GM12878 (cell line): ENCODE results near the gene NR6A1. TPM values are rescaled to one million over a fixed set of nuclear protein-coding genes. Genes with fewer than 3 reads are reported as not detected.

Source experiments
- ATAC-seq: fragments of 200-7000 bp; cut with Tn5 transposase; 3 replicates; pipeline ENCODE4 v1.9.1; 2020; ENCODE audit warnings: mild to moderate bottlenecking, moderate library complexity
- BruUV-seq: library from RNA; stranded (reverse); fragments of 400-500 nt; replicated peaks from 2 replicates; lab custom pipeline; 2021; lab: Mats Ljungman, UMichigan
- CTCF ChIA-PET: fragments of 300-600 bp; sonication (Branson Sonifier 250); formaldehyde crosslinking; extraction: SDS; loops from one replicate; lab custom pipeline; 2021; ENCODE audit warnings: inconsistent platforms; lab: Yijun Ruan, JAX
- POLR2A ChIA-PET: fragments of 350-600 bp; formaldehyde crosslinking; extraction: SDS; loops from one replicate; lab custom pipeline; 2021; ENCODE audit warnings: inconsistent platforms; lab: Charles Lee
- RAD21 ChIA-PET: fragments of 300-600 bp; sonication (Branson Sonifier 250); formaldehyde crosslinking; loops from one replicate; lab custom pipeline; 2023; ENCODE audit warnings: antibody characterized with exemption; ENCODE audit not compliant: unreplicated experiment; lab: Charles Lee
- SMC1A ChIA-PET: fragments of 300-600 bp; sonication (Branson Sonifier 250); formaldehyde crosslinking; loops from one replicate; lab custom pipeline; 2023; ENCODE audit not compliant: unreplicated experiment, uncharacterized antibody; lab: Charles Lee
- DNase-seq: peaks from one replicate; pipeline ENCODE4 v3.0.0-alpha.2; 2011; ENCODE audit warnings: low read depth, low spot score
- FAIRE-seq: peaks from 3 replicates; lab custom pipeline; 2011; peaks lifted over from hg19 to GRCh38; lab: Jason Lieb, UNC
- H2AFZ ChIP-seq: 2 replicates; pipeline ENCODE4 v1.6.0; 2011; ENCODE audit warnings: low read depth, low read length, control low read depth; ENCODE audit not compliant: control insufficient read depth
- H3K27ac ChIP-seq: 2 replicates; pipeline ENCODE4 v1.5.1; 2011; ENCODE audit warnings: control low read depth; ENCODE audit not compliant: control insufficient read depth, insufficient read depth
- H3K27me3 ChIP-seq, 2 experiments: replicated peaks in 1 of 2; 2 replicates each; pipeline versions ENCODE4 v1.6.0 to v1.6.1; 2011; ENCODE audit warnings: low read length in 1 of 2; ENCODE audit not compliant: control insufficient read depth in 2 of 2, insufficient read depth in 2 of 2
- H3K36me3 ChIP-seq, 2 experiments: 2 replicates each; pipeline ENCODE4 v1.5.1; 2011; ENCODE audit warnings: low read length in 1 of 2; ENCODE audit not compliant: control insufficient read depth in 2 of 2, insufficient read depth in 2 of 2
- H3K4me1 ChIP-seq: 2 replicates; pipeline ENCODE4 v1.6.1; 2011; ENCODE audit warnings: mild to moderate bottlenecking, low read length, moderate library complexity, mixed read lengths; ENCODE audit not compliant: control insufficient read depth, insufficient read depth
- H3K4me2 ChIP-seq: 2 replicates; pipeline ENCODE4 v1.6.0; 2011; ENCODE audit warnings: control low read depth; ENCODE audit not compliant: control insufficient read depth, insufficient read depth
- H3K4me3 ChIP-seq: fragments of 200-600 bp; sonication (generic); 2 replicates; pipeline ENCODE4 v1.5.1; 2016
- H3K79me2 ChIP-seq: 2 replicates; pipeline ENCODE4 v1.6.0; 2011; ENCODE audit warnings: low read length; ENCODE audit not compliant: control insufficient read depth, insufficient read depth
- H3K9ac ChIP-seq: 2 replicates; pipeline ENCODE4 v1.8.0; 2011; ENCODE audit warnings: low read length, control low read depth, mixed read lengths; ENCODE audit not compliant: control insufficient read depth, insufficient read depth
- H3K9me3 ChIP-seq: replicated peaks from 3 replicates; pipeline ENCODE4 v1.5.1; 2011; ENCODE audit warnings: mild to moderate bottlenecking, low read length; ENCODE audit not compliant: control insufficient read depth, insufficient read depth
- H4K20me1 ChIP-seq: 2 replicates; pipeline ENCODE4 v1.6.0; 2011; ENCODE audit not compliant: control insufficient read depth, insufficient read depth
- BHLHE40 ChIP-seq, 2 experiments: fragments of 450-650 bp in 1 of 2; IDR thresholded peaks; 2 replicates each; pipeline ENCODE4 v1.6.1; 2011 to 2017; ENCODE audit warnings: low read depth in 2 of 2, borderline replicate concordance in 1 of 2, improper control_type of control experiment in 1 of 2, low read length in 1 of 2, mild to moderate bottlenecking in 1 of 2
- EED ChIP-seq: sonication (generic); IDR thresholded peaks from 2 replicates; pipeline ENCODE4 v1.6.1; 2016; ENCODE audit warnings: antibody characterized with exemption, low read depth
- EZH2 ChIP-seq: IDR thresholded peaks from 2 replicates; pipeline ENCODE4 v1.6.1; 2012; ENCODE audit warnings: low read depth, mild to moderate bottlenecking, control low read depth, inconsistent platforms, low read length, borderline replicate concordance; ENCODE audit not compliant: control insufficient read depth
- FOXK2 ChIP-seq: fragments of 450-650 bp; IDR thresholded peaks from 2 replicates; pipeline ENCODE4 v1.6.1; 2017; ENCODE audit warnings: mild to moderate bottlenecking, moderate library complexity
- JUNB ChIP-seq: IDR thresholded peaks from 2 replicates; pipeline ENCODE4 v1.6.1; 2016; ENCODE audit warnings: antibody characterized with exemption, mild to moderate bottlenecking
- NBN ChIP-seq: fragments of 450-650 bp; IDR thresholded peaks from 2 replicates; pipeline ENCODE4 v1.6.1; 2016
- NR2F1 ChIP-seq: fragments of 450-650 bp; conservative IDR thresholded peaks from 2 replicates; pipeline ENCODE4 v1.6.1; 2017; ENCODE audit warnings: mild to moderate bottlenecking
- SRF ChIP-seq, 2 experiments: IDR thresholded peaks; 2 replicates each; pipeline ENCODE4 v1.6.1; 2011; ENCODE audit warnings: low read depth in 2 of 2, low read length in 2 of 2, mild to moderate bottlenecking in 1 of 2, moderate library complexity in 1 of 2
- SUZ12 ChIP-seq: fragments of 200-600 bp; sonication (generic); IDR thresholded peaks from one replicate; pipeline ENCODE4 v1.6.1; 2018; ENCODE audit warnings: antibody characterized with exemption, mild to moderate bottlenecking; ENCODE audit not compliant: unreplicated experiment
- WGBS: methylation state at CpG from one replicate; pipeline ENCODE4 v1.1.6; 2016; ENCODE audit warnings: low lambda C conversion rate; ENCODE audit not compliant: insufficient replicate concordance, insufficient coverage; ENCODE audit errors: missing lambda C conversion rate; 5-methylcytosine and 5-hydroxymethylcytosine counted together
- in situ Hi-C: fragments of 300-500 bp; cut with MboI; formaldehyde crosslinking; loops from 9 replicates; pipeline ENCODE4 v1.14.3; 2018; ENCODE audit warnings: mixed read lengths
- intact Hi-C: fragments of 100-400 bp; cut with micrococcal nuclease; formaldehyde crosslinking; loops from one replicate; pipeline ENCODE4 v1.14.2; 2022; ENCODE audit not compliant: unreplicated experiment
- polyA plus RNA-seq, 11 experiments: library from polyadenylated mRNA; depleted of rRNA in 4 of 11; unstranded in 6 of 11; stranded (reverse) in 5 of 11; fragments of >200 nt; fragmentation: Nextera tagmentation in 4 of 11; fragmentation: Illumina TruSeq in 1 of 11; extraction: Ambion mirVana in 4 of 11; extraction: Trizol in 1 of 11; gene quantifications; 1 replicate in 1 of 11; 2 replicates in 10 of 11; pipeline versions ENCODE4 v1.2.1 to v1.2.3, GENCODE V29; 2011 to 2016; ENCODE audit warnings: inconsistent platforms in 2 of 11, missing spikeins in 2 of 11, low read depth in 1 of 11
- total RNA-seq, 4 experiments: library from RNA; depleted of rRNA in 3 of 4; stranded (reverse); fragments of >200 nt in 3 of 4; fragmentation: Illumina TruSeq in 1 of 4; extraction: Trizol in 1 of 4; gene quantifications; 2 replicates each; pipeline versions ENCODE4 v1.2.1 to v1.2.3, GENCODE V29; 2013 to 2021

The NR6A1 gene
- total and polyA plus RNA-seq, 10 of the 15 experiments (the other 5 are each of a cell fraction or from before 2014, with no cell fraction given) = 1.2 to 9.2 (median 4.6) TPM

GRCh38 chr9:124470306-124470705 is 300.8 kb downstream of the NR6A1 start:
- no peaks in the 10 kb centered on the region; a peak in 1 of 4 replicates for H3K27me3 ChIP-seq
- POLR2A ChIA-PET = no interaction called here
- intact Hi-C loops = no loop called here
- no peak overlapping the region for H3K4me3 ChIP-seq
- H4K20me1 ChIP-seq = no peaks in the 10 kb centered on the region
- BruUV-seq = no TSS peak
- in situ Hi-C loops = no loop called here
- ATAC-seq = no peak
- FAIRE-seq = no peak
- H3K79me2 ChIP-seq = no peaks in the 10 kb centered on the region
- CTCF ChIA-PET = no interaction called here
- no peak overlapping the region for H2AFZ ChIP-seq
- SMC1A ChIA-PET = no interaction called here
- RAD21 ChIA-PET = interaction anchor here (1.0 kb wide), 1 partner anchor 66 kb away, joined by 3 read pairs; no protein-coding TSS in a partner anchor
- H3K27ac ChIP-seq = no peak overlapping the region
- H3K4me1 ChIP-seq = no peaks in the 10 kb centered on the region
- no peaks in the 10 kb centered on the region for H3K36me3 ChIP-seq
- 20% methylated on average over 13 of the region's 13 CpGs for WGBS
- no peaks in the 10 kb centered on the region for H3K9me3 ChIP-seq
- no peak overlapping the region for H3K4me2 ChIP-seq
- TF ChIP-seq NR2F1 = no peak
- no peak for TF ChIP-seq FOXK2
- no peak overlapping the region for H3K9ac ChIP-seq
- DNase-seq = no peak

- in situ Hi-C loops (no loop called here), intact Hi-C loops (no loop called here)
- no peak overlapping the region for H3K4me3 ChIP-seq
- H3K79me2 ChIP-seq = no peaks in the 10 kb centered on the region
- POLR2A ChIA-PET = no interaction called here
- no peak overlapping the region for H3K4me2 ChIP-seq
- no peaks in the 10 kb centered on the region for H3K9me3 ChIP-seq
- CTCF ChIA-PET = no interaction called here
- RAD21 ChIA-PET = no interaction called here
- TF ChIP-seq EED (no peak), EZH2 (no peak), NBN (no peak), BHLHE40 (IDR thresholded peaks at IDR 0.05; ENCODE audit: borderline replicate concordance in 1 of 2, low read depth in 2 of 2, low read length in 1 of 2) (peak in 1 of 2 experiments; percentile 55; a peak in 2 of 4 replicates), SRF (IDR thresholded peaks at IDR 0.05; ENCODE audit: low read depth in 2 of 2, low read length in 2 of 2) (no peak), SUZ12 (no peak), JUNB (no peak)
- no TSS peak for BruUV-seq
- FAIRE-seq = no peak
- H3K27me3 ChIP-seq = no peaks in the 10 kb centered on the region; a peak in 1 of 4 replicates
- no peak overlapping the region for H3K9ac ChIP-seq
- SMC1A ChIA-PET = no interaction called here
- no peak overlapping the region for H2AFZ ChIP-seq
- no peak for DNase-seq
- H3K36me3 ChIP-seq = no peaks in the 10 kb centered on the region
- H3K4me1 ChIP-seq = no peaks in the 10 kb centered on the region
- no peak overlapping the region for H3K27ac ChIP-seq
- no peak; the same call in 2 of the 3 replicates for ATAC-seq
- no peaks in the 10 kb centered on the region for H4K20me1 ChIP-seq
- whole genome bisulfite sequencing = 34% methylated on average over 27 of the region's 28 CpGs
These were observed 301.9 kb downstream of the NR6A1 start for GRCh38 chr9:124469011-124469832.
